GM18508 (cell line): ENCODE data around the gene CERS3.

Experiments
- ATAC-seq: cut with Tn5 transposase; IDR thresholded peaks from one replicate; pipeline ENCODE4 v1.9.1; 2021; ENCODE audit warnings: moderate number of reproducible peaks; ENCODE audit not compliant: insufficient read depth, unreplicated experiment

The CERS3 gene

GRCh38 chr15:100528833-100529428, at the start of gene CERS3:
Gene CERS3, minus strand, starts transcription at chr15:100528950. Its CDS starts 27,101 bp downstream, at chr15:100501849.
- ATAC-seq, result no peak

- no peak for ATAC-seq
These were observed 44.8 kb upstream of the CERS3 start for GRCh38 chr15:100573526-100573925.

DNA sequence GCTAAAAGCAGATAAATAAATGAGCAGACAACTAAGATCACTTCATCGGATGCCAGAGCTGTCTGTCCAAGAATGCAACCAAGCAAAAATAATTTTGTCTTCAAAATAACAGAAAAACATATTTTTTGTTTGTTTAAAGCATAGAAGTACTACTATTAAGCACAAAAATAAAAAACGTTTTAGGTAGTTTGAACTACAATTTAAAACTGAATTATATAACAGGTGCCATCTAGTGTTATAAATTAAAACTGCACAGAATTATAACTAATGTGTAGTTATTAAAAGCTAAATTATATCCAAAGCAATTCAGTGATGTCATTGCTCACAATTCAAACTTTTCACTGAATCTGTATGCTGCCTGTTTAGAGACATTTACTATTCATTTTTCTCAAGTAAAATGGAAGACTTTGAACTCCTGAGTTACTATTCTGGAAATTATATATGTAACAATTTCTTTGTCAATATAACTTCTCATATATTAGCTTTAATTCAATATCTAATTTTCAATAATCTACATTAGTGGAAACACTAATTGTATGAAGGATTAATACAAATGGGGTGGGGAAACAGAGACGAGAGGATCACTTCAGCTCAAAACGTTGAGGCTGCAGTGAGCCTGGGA, 43.7 kb upstream of the CERS3 start:
- ATAC-seq, result no peak

DNA sequence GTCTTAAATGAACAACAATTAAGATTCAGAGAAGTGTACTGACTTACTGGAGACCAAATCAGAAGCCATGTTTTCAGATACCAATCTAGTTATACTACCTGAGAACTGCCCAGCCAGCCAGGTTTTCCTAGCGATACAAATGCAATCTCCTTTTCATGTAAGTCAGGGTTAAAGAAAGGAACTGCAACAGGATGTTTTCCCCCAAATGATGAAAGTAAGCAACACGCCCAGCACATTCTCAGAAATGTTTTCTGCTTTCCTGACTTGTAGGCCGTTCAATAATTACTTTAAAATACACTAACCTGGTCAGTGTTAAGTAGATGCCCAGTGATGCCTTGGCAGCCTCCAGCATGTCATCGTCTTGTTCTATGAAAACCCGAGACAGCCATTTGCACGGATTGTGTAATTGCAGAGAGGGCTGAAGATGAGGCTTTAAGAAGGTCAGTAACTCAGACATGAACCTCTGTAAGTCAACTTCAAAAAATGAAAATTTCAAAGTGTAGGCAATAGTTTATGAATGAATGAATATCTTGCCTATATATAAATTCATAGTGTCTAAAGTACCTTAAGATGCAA, 42.9 kb upstream of the CERS3 start:
- ATAC-seq, result no peak

GRCh38 chr15:100570735-100571313, 42.1 kb upstream of the CERS3 start:
- ATAC-seq, result no peak

DNA sequence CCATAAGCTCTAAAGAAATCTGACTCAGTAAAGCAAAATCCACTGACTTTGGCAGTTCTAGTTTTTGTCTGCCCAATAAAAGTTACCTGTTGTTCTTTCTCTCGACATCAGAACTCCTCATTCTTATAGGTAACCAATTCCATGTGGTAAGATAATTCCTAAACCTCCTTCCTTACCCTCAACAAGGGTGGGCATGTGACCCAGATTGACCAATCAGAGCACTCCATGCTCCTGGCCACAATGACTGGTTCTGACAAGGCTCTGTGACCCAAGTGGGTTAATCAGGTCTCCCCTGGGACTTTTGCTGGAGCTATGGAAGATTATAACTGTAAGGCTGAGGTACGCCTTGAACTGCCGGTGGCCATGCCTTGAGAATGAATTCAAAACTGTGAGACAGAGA, 41.5 kb upstream of the CERS3 start:
- ATAC-seq, result no peak

- ATAC-seq, result no peak
These were observed 40.6 kb upstream of the CERS3 start for GRCh38 chr15:100569391-100569790.

DNA sequence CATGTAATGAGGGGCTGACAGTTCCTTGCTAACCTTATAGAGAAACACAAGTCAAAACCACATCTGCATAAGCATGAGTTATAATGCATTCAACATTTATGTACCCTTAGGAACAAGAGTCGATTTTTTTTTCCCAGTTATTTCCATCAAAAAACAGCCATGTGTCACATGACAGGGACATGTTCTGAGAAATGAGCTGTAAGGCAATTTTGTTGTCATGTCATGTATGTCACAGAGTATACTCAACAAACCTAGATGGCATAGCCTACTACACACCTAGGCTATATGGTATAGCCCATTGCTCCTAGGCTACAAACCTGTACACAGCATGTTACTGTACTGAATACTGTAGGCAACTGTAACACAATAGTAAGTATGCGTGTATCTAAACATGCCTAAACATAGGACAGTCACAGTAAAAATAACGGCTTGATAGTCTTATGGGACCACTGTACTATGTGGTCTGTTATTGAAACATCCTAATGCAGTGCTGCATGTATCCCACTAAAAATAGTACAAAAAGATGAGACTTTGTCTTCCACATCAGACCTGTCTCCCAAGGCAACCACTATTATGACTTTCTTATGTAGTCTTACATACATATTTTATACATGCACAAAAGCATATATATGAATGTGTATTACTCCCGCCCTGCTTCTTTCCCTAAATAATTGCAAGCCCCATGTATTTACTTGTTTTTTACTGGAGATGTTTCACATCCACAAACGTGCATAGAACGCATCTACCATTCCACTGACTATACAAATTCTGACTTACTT, 38.3 kb upstream of the CERS3 start:
- no peak for ATAC-seq

DNA sequence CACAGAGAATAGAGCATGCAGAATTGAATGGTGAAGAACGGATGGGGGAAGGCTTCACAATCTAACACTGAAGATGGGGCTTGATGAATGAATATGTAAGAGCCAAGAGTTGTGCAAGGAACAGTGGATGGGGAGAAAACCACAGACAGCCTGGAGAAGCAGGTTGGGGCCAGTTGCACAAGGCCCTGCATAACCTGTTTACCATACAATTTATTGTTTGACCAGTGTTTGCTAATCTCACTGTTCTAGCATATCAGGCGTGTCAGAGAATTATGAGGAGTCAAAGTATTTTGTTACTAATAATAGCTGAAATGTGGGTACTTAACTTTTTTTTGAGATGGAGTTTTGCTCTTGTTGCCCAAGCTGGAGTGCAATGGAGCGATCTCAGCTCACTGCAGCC, 36.8 kb upstream of the CERS3 start:
- no peak for ATAC-seq

DNA sequence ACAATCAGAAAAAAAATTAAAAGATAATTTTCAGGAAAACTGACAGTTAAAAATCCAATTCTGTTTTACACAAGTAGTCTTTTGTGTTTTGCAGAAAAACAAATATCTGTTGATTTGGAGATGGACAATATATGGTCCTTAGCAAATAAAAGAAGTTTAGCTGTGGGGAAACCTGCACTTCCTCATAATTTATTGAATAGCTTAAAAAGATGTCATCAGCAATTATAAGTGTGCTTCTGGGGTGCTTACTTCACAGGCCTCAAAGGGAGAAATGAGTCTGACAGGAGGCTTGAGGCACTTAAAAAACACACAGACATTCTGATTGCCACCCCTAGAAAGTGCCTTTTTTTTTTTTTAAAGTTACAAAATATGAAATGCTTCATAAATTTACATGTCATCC, 31.6 kb upstream of the CERS3 start:
- no peak for ATAC-seq

- no peak for ATAC-seq
These were observed 30.6 kb upstream of the CERS3 start for GRCh38 chr15:100559330-100559729.

DNA sequence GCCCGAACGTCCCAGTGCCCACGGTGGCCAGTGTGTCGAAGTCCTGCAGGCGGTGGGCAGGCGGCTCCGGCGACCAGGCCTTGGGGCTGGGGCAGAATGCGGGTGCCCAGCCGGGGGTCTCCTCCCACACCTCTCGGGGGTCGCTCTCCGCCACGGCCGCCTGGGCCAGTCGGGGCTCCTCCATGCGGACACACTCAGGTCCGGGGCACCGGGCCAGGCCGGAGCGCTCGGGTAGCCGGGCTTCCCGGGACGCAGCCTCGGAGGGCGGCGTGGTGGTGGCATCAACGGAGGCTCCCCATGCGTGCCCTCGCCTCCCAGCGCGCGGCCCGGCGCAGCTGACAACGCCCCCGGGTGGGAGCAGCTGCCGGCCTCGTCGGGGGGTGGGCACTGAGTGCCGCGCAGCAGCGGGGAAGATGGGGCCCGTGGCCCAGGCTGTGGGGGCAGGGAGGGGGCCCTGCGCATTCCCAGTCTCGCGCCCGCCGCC, 30.1 kb upstream of the CERS3 start:
- ATAC-seq, result no peak

- ATAC-seq, result no peak
These were observed 24.7 kb upstream of the CERS3 start for GRCh38 chr15:100553468-100553867.

- ATAC-seq, result no peak
These were observed 19.2 kb upstream of the CERS3 start for GRCh38 chr15:100547961-100548360.

- no peak for ATAC-seq
These were observed 16.2 kb upstream of the CERS3 start for GRCh38 chr15:100544946-100545345.

DNA sequence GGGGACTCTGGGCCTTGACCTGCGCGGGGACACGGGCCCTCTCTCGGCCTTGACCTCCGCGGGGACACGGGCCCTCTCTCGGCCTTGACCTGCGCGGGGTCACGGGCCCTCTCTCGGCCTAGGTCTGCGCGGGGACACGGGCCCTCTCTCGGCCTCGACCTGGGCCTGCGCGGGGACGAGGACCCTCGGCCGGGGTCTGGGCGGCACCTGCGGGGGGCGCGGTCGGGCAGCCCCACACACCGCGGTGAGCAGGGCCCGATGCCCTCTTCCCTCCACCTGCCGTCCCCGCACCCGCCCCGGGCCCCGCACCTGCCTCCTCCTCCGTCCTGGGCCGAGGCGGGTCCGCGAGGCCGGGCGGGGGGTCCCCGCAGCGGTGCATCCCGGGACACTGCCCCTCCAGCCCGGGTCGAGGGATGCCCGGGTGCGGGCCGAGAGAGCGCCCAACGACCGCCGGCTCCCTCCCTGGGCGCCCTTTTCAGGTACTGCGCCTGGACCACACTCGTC, 15.6 kb upstream of the CERS3 start:
- no peak for ATAC-seq

DNA sequence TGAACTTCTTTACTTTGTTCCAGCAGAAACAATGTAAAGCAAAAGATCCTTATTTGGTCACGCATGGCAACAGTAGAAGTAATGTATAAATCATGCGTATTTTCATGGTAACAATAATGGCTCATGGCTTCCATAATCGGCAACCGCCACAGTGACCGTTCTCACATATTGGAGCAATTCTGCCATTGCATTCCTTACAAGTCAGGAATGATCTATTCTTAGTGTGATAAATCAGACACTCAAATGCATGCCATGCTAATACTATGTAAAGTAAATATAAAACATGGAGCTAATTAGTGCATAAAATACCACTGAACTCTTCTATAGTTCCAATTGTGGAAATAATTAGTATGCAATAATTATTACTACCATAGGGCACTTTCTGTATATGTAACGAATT, 13.5 kb upstream of the CERS3 start:
- no peak for ATAC-seq

DNA sequence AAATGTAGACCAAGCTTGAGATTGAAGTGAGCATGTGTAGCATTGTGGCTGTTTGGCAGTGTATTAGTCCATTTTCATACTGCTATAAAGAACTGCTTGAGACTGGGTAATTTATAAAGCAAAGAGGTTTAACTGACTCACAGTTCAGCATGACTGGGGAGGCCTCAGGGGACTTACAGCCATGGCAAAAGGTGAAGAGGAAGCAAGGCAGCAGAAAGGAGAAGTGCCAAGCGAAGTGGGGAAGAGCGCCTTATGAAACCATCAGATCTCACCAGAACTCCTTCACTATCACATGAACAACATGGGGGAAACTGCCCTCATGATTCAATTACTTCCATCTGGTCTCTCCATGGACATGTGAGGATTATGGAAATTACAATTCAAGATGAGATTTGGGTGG, 8.6 kb upstream of the CERS3 start:
- ATAC-seq, result no peak

DNA sequence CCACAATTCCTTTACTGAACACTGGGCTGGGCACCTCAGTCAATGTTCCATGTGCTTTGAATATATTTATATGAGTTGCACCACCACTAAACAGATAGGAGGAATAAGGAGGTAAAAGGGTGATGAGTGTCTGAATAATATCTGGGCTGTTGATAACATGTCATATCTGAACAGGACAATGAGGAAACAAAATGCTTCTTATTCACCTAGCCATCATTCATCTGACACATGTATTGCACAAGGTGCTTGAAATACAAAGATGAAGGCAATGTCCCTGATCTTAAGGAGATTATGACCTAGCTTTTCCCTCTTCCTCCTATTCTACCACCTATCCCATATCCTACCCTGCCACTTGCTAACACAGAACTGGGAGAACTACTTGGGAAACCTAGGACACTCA, 8.0 kb upstream of the CERS3 start:
- no peak for ATAC-seq

DNA sequence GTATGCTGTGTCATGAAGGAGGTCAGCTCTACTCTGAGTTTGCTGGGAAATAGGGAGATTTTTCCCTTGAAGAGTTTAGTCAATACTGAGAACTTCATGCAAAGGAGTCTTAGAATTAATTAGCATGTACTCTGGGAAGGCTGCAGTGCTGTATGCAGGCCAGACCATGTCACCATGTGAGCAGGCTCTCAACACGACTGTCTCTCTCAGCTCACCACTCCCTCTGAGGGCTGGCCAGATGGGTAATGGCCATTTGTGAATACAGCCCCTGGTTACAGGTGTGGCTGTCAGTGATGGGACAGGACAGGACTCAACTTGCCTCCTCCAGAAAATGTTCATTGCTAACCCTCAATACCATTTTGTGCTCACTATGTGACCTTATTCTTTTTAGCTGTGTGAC, 5.1 kb upstream of the CERS3 start:
- ATAC-seq, result no peak
